Activated CD8-positive, alpha-beta memory T cell treated with anti-CD3 and anti-CD28 coated beads, Interleukin-2, amount 50 U/mL, for 48 hours (primary cell): ENCODE results near the gene ERG28.
"Not testable (repeated sequence)": the region's sequence is repeated elsewhere in the genome, so short reads cannot be mapped to it uniquely, and the experiment has no call there.

Experiments used
- DNase-seq: peaks from one replicate; pipeline ENCODE4 v3.0.0-alpha.2; 2020

Gene ERG28

GRCh38 chr14:75615200-75615599, 45.5 kb downstream of the ERG28 start:
- DNase-seq = no peak

DNA sequence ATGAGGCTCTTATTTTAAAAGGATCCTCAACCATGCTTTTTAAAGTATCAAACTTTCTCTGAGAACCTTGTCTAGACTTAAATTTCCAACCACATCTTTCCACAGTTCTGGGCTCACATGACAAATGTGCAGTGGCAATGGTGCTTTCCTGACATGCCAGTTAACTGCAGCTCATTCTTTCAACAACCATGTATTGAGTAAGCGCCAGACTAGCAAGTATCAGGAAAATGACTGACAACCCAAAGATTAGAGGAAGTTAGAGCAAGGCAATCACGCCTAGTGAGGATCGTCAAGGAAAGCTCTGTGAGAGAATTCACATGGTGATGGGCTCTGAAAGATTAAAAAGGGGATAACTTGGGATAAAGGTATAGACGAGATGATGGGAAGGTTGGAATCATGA, 46.5 kb downstream of the ERG28 start:
- no peak for DNase-seq

DNA sequence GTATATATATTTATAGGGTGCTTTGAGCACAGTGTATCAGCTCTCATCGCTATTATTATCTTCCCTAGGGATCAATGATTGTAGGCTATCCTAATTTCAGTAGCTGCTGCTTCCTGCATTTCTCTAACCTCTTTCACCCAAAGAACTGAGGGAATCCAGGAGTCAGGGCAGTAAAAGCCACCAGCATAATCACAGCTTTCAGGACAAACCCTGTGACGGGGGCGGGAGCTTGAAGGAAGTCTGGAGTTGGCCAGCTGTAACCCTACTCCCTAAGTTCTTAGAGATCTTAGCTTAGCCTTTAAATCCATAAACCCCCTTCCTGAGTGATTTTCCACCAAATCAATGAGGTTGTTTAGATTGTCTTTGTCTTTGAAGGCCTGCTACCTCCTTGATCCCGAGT, 48.5 kb downstream of the ERG28 start:
- DNase-seq = no peak

GRCh38 chr14:75610834-75611233, 49.8 kb downstream of the ERG28 start:
- DNase-seq = no peak

GRCh38 chr14:75609606-75610475, 50.8 kb downstream of the ERG28 start:
- no peak for DNase-seq

DNA sequence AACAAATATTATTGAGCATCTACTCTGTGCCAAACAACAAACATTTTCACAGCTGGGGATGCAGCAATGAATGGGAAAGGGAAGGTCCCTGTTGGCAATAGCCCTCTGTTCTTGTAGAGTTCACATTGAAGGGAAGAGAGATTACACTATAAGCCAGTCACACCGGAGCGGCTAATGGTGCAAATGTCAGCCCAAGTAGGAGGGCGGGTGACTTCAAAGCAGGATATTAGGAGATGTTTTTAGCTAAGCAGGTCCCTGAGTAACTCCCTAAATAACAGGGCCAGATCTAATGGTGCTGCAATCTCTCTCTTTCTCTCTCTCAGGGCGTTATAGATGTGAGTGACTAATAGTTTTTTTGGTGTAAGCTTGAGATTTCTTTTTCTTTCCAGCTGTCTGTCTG, 51.6 kb downstream of the ERG28 start:
- DNase-seq = no peak

GRCh38 chr14:75607842-75608640, 52.6 kb downstream of the ERG28 start:
- DNase-seq = no peak

GRCh38 chr14:75607044-75607443, 53.6 kb downstream of the ERG28 start:
- no peak for DNase-seq

DNA sequence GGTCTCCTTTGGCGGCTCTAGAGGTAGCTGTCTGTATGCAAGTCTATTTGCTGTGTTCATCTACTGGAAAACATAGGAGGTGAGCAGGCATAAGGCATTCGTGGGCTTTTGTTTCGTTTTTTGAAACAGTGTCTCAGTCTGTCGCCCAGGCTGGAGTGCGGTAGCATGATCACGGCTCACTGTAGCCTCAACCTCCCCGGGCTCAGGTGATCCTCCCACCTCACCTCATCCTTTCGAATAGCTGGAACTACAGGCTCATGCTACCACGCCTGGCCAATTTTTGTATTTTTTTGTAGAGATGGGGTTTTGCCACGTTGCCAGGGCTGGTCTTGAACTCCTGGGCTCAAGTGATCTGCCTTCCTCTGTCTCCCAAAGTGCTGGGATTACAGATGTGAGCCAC, 54.8 kb downstream of the ERG28 start:
- no peak for DNase-seq

DNA sequence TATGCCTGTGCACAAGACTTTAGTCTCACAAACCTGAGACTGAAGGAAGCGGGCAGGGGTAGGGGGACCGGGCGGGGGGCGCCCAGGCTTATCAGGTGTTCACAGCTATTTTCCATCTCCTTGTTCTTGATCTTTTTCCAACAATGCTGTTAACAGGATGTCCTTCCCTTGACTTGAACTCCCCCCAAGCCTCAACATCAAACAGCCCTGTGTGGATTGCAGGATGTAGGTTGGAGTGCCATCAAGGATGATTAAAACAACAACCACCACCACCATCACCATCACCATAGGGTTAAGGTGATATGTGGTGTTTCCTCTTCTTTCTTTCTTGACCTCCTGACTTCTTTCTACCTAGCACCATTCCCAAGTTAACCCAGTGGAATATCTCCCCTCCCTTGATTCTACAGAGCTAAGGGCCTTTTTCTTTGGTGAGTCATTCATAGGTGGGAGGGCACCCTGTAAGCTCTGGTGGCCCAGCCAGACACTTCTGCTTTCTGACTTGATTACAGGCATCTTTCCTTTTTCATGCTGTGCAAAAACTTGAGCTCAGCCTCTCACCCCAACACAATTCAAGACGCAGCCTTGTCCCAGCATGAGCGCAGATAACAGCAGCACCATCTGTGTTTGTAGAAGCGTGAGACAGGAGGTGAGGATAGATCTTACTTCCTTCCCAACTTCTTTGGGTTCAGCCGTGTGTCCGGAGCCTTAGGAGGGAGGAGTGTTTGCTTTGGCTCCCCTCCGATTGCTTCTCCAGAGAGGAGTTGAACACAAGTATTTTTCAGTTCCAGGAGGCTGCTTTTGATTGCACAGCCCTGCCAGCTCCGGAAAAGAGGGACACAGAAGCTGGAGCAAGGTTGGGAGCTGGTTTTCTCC, 55.5 kb downstream of the ERG28 start:
- DNase-seq = no peak

- no peak for DNase-seq
Measured at GRCh38 chr14:75602503-75602902, 58.2 kb downstream of the ERG28 start.

- DNase-seq = not testable (repeated sequence)
Measured at GRCh38 chr14:75601061-75601460, 59.6 kb downstream of the ERG28 start.

GRCh38 chr14:75600100-75600499, 60.6 kb downstream of the ERG28 start:
- not testable (repeated sequence) for DNase-seq
